GM21447 (cell line): ENCODE data around the gene IL17RB.

ENCODE experiments used
- ATAC-seq: cut with Tn5 transposase; IDR thresholded peaks from one replicate; pipeline ENCODE4 v1.9.1; 2021; ENCODE audit not compliant: unreplicated experiment

Gene IL17RB

DNA sequence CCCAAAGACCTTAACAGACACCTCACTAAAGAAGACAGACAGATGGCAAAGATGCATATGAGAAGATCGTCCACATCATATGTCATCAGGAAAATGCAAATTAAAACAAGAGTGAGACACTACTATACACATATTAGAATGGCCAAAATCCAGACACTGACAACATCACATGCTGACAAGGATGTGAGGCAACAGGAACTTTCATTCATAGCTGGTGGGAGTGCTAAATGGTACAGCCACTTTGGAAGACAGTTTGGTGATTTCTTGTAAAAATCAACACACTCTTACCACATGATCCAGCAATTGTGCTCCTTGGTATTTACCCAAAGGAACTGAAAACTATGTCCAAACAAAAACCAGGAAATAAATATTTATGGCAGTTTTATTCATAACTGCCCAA is 17.8 kb upstream of the IL17RB start:
- ATAC-seq, result no peak

DNA sequence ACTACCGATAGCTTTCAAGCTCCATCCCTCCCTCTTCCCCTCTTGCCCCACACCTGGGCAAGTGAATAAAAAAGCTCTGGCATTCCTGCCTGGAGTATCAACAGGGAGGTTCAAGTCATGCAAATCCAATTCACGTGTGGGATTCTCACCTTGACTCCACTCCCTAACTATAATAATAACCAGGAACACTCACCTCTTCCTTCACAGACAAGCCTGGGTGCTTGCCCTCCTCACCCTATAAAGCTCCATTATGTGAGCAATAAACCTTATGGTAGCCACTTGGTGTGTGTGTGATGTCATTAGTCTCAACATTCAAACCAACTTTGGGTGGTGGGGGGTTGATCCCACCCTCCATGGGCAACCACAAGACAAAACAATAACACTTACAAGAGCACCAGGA is 16.8 kb upstream of the IL17RB start:
- ATAC-seq, result no peak

DNA sequence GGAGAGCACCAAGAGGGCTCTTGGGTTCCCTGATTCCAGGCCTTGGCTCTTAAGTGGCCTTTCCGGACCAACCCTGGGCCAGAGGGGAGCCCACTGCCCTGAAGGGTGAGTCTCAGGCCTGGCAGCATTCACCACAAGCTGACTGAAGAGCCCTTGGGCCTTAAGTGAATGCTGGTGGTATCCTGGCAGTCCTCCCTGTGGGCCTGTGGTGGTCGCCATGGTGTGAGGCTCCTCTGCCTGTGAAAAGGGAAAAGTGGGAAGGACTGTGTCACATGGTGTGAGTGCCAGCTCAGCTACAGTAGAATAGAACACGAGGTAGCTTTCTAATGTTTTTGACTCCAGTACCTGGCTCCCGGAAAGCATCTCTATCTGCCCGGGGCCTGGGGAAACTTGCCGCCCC is 15.4 kb upstream of the IL17RB start:
- no peak for ATAC-seq

DNA sequence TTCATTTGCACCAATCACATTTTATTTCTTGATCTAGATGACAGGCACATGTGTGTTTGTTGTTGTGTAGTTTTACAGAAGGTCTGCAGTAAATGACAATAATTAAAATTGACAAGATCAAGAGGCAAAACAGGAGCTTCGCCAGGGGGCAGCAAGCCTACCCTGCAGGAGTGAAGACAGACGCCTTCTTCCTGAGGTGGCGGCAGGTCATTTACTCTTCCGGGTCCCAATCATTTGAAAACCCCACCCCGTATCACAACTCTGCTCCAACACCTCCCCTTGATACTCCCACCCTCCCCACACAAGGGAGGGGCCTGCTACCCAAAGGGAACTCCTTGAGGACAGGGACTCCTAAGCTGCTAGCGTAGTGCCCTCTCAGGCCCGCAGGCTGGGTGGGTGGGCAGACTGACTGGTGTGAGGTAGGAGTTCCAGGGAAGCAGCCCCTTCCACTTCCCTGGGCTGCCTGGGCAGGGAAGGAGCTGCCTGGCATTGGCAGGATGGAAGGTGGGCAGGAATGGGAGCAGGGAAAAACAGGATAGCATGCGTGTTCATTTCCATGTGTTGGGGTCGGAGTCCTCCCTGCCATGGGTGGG is 13.2 kb upstream of the IL17RB start:
- no peak for ATAC-seq

DNA sequence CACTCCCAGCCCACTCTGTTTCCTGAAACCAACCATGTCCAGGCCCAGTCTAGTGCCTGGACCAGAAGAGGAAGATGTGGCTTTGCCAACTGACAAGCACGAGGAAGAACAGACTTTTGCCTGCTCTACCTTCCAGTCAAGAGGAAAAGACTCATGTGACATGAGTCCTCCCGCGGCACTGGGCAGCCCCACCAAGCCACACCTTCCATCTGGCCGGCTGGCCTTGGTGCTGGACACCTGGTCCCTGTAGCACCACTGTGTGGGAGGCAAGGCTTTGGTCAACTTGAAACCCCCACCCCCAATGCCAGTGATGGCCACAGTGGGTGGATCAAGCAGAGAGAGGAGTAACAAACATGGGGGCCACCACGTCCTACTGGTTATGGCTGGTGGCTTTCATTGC is 12.7 kb upstream of the IL17RB start:
- ATAC-seq, result no peak

DNA sequence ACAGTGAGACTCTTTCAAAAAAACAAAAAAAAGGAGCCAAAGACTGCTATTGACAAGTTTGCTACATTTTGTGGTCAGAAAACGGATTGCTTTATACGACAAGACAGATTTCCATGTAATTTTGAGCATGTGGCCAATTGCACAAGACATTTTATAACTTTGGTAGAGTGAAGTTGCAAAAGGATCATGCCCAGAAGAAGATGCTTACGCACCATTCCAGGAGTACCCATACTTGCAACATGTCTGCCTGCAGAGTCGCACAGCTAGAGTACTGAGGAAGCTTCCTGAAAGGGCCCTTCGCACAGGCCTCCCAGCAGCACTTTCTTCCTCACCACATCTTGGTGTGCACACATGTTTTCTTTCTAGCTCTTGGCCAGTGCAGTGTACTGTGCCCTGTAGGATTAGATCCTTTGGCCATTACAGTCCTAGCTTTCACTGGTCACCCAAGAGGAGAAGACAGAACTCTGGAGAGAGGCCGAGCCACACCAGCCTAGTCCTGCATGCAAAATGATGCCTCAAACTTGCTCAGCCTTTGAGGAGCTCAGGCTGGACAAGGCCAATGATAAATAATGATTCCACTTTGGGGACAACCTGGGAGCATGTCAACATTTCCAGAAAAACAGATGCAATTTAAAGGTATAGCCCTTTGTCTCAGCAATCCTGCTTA is 11.8 kb upstream of the IL17RB start:
- no peak for ATAC-seq

DNA sequence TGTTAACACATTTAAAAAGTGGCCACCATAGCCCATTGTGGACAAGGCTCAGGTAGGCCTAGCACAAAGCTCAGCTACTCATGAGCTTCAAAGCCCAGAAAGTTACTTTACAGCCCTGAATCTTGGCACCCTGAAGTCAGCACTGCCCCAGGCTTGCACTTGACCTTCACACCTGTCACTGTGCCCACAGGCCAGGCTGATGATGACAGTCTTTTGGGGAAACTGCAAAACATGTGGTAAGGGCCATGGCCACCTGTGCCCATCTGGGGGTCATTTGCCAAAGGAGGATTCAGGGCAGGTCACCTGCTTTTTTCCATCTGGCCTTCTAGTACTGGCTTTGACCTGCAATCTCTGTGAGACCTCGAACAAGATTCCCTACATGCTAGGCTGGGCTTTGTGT is 11.1 kb upstream of the IL17RB start:
- no peak for ATAC-seq

DNA sequence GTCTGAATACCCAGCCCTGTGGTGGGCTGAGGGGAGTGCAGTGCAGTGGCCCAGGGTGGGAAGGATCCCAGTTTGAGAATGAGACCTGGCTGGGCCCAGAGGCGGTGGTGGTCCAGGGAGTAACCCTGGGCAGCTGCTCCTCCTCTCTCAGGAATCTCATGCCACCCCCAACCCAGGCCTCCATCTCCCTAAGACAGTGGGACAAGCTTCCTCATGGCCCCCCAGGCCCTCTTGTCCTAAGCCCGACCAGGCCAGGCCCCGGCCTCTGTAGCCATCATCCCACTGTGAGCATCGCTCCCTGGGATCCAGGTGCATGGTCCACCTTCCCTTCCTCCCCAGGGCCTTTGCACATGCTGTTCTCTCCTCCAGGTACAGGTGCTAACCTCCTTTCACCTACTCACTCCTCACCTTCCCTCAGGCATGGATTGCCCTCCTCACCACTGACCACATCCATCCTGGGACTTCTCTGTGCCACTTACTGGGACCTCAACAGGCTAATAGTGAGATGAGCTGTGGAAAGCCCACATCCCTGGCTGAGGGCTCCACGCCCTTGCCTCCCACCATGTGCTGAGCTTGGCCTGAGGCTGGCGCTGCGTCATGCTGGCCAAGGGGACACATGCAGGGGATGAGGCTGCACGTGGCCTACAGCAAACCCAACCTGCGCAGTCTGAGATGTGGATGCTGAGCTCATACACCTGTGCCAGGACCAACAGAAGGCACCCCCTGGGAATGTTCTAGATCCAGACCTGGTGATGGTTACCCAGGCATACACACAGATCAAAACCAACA is 10.1 kb upstream of the IL17RB start:
- ATAC-seq, result no peak

DNA sequence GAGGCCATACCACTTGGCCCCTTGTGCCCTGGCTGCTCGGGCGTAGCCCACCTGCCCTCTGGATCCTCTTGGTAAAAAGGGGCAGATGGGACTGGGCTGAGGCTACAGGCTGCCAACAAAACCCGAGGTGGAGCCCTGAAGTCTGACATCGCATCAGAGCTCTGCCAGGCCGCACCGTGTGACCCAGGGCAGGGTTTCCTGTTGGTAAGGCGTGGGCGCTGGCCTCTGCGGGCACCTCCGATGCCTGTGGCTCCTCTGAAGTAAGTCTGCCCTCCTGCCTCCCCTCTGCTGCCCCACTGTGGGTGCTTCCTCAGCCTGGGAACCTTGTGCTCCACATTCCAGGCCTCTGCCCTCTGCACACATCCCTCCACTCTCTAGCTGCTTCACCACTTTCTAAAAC is 9.0 kb upstream of the IL17RB start:
- no peak for ATAC-seq

DNA sequence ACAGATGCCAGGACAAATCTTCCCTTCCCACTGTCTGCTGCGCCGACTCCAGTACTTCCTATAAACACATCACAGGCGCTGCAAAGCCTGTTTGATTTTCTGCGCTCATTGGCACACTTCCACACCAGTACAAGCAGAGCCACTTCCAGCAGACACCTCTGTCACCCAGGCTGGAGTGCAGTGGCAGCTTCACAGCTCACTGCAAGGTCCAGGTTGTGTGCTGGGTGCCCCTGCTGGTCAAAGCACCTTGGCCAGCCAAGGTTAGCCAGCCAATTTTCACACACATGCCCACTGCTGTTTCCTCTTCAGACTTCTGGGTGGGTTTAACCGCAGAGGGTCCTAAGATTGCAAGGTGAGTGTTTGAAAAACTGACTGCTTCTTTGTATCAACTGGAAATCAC is 5.1 kb upstream of the IL17RB start:
- ATAC-seq, result no peak

DNA sequence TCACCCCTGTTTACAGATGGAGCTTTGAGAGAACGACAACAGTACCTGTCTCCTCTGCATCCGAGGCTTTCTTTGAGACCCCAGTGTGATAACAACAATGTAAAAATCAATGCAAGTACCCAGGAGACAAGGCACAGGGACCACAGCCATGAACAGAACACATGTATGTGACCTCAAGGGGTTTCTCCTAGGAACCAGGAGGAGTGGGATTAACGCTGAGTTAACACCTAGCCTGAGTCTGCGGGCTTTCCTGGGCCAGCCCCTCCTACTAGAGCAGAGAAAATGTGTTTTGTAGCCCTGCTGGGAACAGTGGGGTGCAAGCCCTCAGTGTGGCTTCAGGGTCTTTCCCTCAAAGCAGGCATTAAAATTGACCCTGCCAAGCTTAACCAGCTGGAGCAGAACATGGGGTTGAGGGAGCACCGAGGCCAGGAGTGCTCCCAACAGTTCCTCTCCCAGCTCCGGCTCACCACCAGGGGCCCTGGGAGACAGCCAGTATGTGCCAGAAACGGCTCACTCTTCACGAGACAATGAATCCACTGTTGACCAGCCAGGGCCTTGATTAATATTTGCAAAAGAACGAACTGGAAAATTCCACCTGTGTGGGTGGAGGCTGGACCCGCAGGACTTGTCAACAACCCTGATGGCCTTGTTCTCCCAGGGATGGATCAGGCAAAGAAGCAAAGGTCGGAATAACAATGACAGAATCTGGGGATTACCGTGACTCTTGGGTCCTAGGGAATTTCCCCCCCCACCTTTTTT is 3.8 kb upstream of the IL17RB start:
- ATAC-seq, result no peak

DNA sequence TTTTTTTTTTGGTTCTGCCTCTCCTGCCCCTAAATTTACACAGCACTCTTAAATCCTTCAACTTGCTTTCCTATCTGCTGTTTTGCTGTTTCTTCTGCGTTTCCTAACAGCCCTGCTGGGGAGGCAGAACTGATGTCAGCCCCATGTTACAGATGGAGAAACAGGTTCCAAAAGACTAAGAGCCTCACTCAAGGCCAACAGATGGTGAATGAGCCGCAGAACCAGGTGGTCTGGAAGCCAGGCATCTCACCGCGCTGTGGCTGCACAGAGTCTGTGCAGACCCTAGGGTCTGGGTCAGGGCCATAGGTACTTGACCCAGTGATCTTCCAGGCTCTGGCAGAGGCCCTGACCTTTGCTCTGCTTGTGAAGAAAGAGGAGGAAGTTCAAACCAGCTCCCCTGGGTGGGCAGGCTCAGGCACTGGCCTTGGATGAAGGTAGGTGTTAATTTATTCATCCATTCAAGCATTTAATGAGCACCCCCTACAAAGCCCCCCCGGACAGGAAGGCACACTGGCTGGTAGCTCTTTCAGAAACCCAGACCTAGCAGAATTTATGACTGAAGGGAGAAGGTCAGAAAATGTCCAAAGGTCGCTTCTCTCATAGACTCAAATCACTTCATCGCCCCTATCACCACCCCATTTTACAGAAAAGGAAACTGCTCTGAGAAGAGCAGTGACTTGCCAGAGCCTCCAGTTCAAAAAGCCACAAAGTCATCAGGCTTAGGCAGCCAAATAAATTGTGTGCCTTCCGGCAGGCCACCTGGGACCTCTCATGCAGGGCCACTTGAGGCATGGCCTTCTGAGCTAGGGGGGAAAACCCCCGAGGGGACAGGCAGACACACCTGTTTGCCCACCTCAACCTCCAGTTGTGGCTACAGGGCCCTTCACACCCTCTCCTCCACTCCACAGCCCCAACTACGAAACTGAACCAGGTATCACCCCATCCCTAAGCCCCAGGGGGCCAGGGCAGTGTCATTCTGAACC is 2.9 kb upstream of the IL17RB start:
- ATAC-seq, result peak; percentile 69

DNA sequence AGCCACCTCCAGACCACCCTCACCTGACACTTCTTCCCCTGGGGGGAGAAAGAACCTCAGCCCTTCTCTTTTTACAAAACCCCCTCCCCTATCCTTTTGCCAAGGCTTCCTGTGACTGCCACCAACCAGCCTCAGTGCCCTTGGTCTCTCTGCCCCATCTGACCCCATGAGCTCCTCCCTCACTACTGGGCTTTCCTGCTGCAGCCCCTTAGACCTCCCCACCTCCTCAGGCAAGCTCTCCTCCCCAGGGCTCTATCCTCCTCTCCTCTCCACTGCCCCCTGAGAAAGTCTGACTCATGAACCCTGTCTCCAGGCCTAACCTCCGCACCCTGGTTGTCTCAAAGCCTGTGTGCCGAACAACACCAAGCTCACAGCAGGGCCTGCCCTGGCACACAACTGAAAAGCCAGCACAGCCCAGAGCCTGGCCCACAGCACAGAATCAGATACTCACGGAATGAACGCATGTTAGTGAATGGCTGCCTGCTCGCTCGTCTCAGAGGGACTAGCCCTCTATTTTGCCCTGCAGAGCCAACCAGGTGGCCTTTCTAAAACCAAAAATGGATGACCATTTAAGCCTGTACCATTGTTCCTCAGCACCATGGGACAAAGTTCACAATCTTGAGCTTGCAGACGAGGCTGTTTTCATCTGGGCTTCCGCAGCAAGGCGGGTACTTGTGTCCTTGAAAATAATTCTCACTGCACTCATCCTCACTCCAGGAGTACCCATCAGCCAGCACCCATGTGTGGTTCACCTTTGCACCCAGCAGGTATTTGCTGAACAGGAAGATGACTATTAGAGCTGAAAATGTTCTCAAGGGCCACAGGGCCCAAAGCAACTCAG is 1.9 kb upstream of the IL17RB start:
- ATAC-seq, result peak; percentile 0

DNA sequence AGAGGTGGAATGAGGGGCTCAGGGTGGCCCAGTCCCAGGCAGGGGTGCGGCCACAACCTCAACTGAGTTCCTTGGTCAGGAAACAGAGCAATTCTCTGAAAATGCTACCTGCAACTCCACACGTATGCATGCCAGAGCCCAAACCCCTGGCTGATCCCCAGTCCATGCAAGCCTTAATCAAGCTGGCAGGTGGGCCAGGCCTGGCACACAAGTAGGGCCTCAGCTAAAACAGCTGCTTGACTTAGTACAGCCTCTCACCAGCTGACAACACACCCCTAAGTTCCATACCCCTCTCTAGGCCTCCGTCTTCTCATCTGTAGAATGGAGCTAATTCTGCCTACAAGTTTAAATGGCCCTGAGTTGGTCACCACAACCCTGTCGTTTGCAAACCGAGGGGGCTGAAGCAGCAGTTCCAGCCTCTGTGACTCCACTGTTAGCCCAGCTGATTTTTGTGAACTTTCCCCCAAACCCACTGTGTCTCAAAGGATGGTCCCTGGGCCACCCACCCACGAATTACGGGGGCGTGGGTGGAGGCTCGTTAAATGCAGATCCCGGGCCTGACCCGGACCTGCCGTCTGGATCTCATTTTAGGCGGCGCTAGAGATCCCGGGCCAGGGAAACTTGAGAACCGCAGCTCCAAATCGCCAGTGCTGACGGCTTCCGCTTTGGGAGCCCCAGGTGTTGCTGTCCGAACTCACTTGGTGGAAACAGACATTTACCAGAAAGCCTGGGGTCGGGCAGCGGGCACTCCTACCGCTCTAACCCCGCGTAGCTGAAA is 1.1 kb upstream of the IL17RB start:
- ATAC-seq, result no peak

DNA sequence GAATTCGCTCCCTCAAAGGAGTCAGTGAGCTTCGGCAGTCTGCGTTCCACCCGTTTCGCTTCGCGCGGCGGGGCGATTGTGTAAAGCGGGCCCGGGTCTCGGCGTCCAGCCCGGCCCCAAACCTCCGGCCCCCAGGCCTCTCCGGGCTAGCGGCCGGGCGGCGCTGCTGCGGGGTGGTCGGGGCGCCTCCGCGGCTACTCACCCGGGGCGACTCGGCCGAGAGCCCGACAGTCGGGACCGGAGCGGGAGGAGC is 561 bp upstream of the IL17RB start:
- ATAC-seq, result no peak

DNA sequence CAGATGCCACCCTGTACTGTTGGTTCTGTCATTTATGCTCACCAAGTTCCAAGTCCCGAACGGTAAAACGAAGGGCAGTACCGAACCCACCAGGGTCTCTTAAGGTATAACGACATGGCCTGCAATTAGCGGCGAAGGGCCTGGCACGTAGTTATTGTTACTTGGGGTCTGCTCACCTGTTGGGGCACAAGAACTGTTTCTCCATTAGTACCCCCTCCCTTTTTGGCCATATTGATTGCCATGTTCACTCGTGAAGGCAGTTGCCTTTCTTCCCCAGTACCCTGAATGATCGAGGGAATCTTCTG is 435 bp downstream of the IL17RB start:
- no peak for ATAC-seq

DNA sequence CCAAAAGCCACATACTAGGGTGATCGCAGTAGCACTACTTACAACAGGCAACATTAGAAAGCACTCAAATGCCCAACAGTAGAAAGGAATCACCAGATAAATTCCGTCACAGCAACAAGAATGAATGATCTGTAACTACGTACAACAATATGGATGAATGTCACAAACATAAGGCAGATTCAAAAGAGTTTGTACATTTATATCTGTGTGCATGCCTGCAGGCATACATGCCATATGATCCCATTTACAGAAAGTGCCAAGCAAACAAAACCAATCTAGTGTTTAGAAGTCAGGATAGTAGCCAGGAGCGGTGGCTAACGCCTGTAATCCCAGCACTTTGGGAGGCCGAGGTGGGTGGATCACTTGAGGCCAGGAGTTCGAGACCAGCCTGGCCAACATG is 3.5 kb downstream of the IL17RB start:
- no peak for ATAC-seq

DNA sequence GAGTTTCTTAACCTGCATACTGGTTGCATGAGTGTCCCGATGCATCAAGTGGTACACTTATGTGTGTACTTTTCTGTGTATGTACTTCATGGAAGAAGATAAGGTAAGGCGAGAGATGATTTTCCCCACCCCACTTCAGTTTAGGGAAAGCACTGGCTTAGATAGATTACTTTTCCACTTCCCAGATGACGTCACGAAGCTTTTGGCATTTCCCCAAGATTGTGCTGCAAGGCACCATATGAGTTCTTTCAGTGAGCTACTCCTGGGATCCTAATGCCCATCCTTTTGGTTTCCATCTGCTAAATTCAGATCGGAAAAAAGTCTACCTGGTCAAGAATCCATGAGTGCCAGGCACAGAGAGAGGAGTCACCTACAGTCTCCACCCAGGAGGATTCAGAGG is 4.5 kb downstream of the IL17RB start:
- ATAC-seq, result no peak

DNA sequence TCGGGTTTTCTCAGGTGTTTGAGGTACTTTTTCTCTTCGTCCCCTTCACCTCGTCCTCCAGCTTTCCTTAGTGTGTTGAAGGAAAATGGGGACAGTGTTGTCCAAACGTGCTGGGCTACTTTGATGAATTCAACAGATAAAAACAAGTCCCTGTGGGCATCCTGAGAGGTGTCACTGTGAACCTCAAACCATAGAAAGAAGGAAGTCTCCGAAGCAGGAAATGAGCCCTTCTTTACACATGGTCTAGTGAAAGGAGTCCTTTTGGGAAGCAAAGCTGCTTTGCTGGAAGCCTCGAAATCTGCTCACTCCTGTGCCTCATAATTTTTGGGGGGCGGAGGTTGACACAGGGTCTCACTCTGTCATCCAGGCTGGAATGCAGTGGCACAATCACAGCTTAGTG is 10.6 kb downstream of the IL17RB start:
- ATAC-seq, result peak; percentile 73
